HepG2 (cell line): ENCODE measurements around the gene DUSP15. TPM values are rescaled to one million over a fixed set of nuclear protein-coding genes. Genes with fewer than 3 reads are reported as not detected.

Source experiments
- DR1 ChIP-seq: sonication (generic); formaldehyde crosslinking; IDR thresholded peaks from 2 replicates; pipeline ENCODE4 v1.8.0; 2021; ENCODE audit warnings: mild to moderate bottlenecking, missing genetic modification reagents, inconsistent platforms
- FOXM1 ChIP-seq: sonication (generic); formaldehyde crosslinking; IDR thresholded peaks from 2 replicates; pipeline ENCODE4 v1.5.0; 2020; ENCODE audit warnings: missing genetic modification reagents
- MEIS2 ChIP-seq: sonication (generic); formaldehyde crosslinking; IDR thresholded peaks from 2 replicates; pipeline ENCODE4 v1.9.0; 2021; ENCODE audit warnings: mild to moderate bottlenecking, missing genetic modification reagents
- REPIN1 ChIP-seq: sonication (generic); formaldehyde crosslinking; IDR thresholded peaks from 2 replicates; pipeline ENCODE4 v1.8.0; 2022; ENCODE audit warnings: missing genetic modification reagents, low read depth, mild to moderate bottlenecking, borderline replicate concordance
- TFDP2 ChIP-seq: sonication (generic); formaldehyde crosslinking; IDR thresholded peaks from 2 replicates; pipeline ENCODE4 v1.4.0; 2020; ENCODE audit warnings: missing genetic modification reagents
- ZBTB1 ChIP-seq: sonication (generic); formaldehyde crosslinking; IDR thresholded peaks from 2 replicates; pipeline ENCODE4 v1.4.0; 2020; ENCODE audit warnings: missing genetic modification reagents, borderline replicate concordance
- ZBTB39 ChIP-seq: sonication (generic); formaldehyde crosslinking; IDR thresholded peaks from 2 replicates; pipeline ENCODE4 v1.5.0; 2020; ENCODE audit warnings: missing genetic modification reagents
- ZBTB40 ChIP-seq, 2 experiments: fragments of 450-650 bp in 1 of 2; sonication (generic) in 1 of 2; formaldehyde crosslinking in 1 of 2; IDR thresholded peaks; 2 replicates each; pipeline versions ENCODE4 v1.6.1 to v1.8.0; 2016 to 2022; ENCODE audit warnings: antibody characterized with exemption in 1 of 2, mild to moderate bottlenecking in 1 of 2, missing genetic modification reagents in 1 of 2
- ZNF546 ChIP-seq: sonication (generic); formaldehyde crosslinking; conservative IDR thresholded peaks from 2 replicates; pipeline ENCODE4 v1.8.1; 2023; ENCODE audit warnings: mild to moderate bottlenecking, missing genetic modification reagents
- ZNF724P ChIP-seq: sonication (generic); formaldehyde crosslinking; IDR thresholded peaks from 2 replicates; pipeline ENCODE4 v1.8.0; 2022; ENCODE audit warnings: missing genetic modification reagents, borderline replicate concordance
- polyA plus RNA-seq, 8 experiments: library from polyadenylated mRNA; depleted of rRNA in 3 of 8; stranded (reverse) in 7 of 8; unstranded in 1 of 8; fragments of >200 nt; fragmentation: Illumina TruSeq in 4 of 8; extraction: Trizol in 4 of 8; gene quantifications; 2 replicates each; pipeline versions ENCODE4 v1.2.1 to v1.2.3, GENCODE V29; 2011 to 2016; ENCODE audit warnings: low read depth in 4 of 8, missing spikeins in 1 of 8, mixed read lengths in 1 of 8; ENCODE audit not compliant: insufficient read depth in 1 of 8
- total RNA-seq, 5 experiments: library from RNA; depleted of rRNA; stranded (reverse); fragments of >200 nt; fragmentation: Illumina TruSeq; extraction: Trizol; gene quantifications; 2 replicates each; pipeline ENCODE4 v1.2.3, GENCODE V29; 2016; ENCODE audit warnings: low read depth in 1 of 5
- TF ChIP-seq, protein P1 (sequence below): IDR thresholded peaks from 2 replicates; pipeline ENCODE4 v1.6.1; 2012; ENCODE audit warnings: low read length, improper control_type of control experiment

Gene DUSP15
- total and polyA plus RNA-seq, 2 of the 13 experiments (the other 11 are each of a cell fraction or from before 2014, with no cell fraction given) = 0.17 to 0.93 TPM

DNA sequence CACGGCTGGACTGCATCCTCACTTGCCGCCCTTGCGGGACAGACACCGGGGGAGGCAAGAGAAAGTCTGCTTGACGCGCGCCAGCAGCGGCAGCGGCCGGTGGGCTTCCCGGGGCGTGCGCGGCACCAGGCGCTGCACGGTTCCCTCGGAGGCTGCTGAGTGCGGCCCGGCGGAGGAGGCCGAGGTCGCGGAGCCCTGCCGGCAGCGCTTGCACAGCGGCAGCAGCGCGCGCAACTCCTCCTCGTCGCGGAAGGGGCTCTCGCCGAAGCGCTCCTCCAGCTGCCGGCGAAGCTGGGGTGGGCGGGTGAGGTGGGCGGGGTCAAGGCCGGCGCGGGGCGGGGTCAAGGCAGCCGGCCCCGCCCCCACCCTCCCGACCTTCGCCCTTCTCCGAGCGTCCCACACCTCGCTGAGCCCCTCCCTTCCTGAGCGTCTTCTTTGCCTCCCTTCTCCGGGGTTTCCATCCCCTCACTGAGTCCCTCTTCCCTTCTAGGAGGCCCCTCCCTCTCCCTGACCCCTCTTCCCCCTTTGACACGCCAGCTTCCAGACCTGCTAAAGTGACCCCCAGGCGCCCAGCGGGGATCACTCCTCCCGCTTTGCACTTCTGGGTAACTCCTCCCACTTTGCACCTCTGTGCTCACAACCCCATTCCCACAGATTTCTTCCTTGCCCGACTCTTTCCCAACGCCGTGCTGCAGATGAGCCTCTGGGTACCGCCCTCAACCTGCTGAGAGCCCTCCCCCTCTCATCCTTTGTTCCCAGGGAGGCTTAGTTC is 8.8 kb downstream of the DUSP15 start (continued):
- TF ChIP-seq ZBTB40 (IDR thresholded peaks at IDR 0.05) = no peak
- TF ChIP-seq ZBTB40 (CRISPR knock-in tag; IDR thresholded peaks at IDR 0.05) = no peak
- peak; percentile 70; the same call in 1 of the 2 replicates for TF ChIP-seq TFDP2 (CRISPR knock-in tag)
- TF ChIP-seq ZNF724P (CRISPR knock-in tag) = 0 out of 2 replicates have a peak, but pooled peaks have one; percentile 63
- TF ChIP-seq ZBTB1 (CRISPR knock-in tag) = no peak
- TF ChIP-seq MEIS2 (CRISPR knock-in tag) = no peak
- no peak for TF ChIP-seq FOXM1 (CRISPR knock-in tag)
- no peak for TF ChIP-seq ZBTB39 (CRISPR knock-in tag)
- no peak for TF ChIP-seq ZNF546 (CRISPR knock-in tag)
- TF ChIP-seq, protein P1, sequence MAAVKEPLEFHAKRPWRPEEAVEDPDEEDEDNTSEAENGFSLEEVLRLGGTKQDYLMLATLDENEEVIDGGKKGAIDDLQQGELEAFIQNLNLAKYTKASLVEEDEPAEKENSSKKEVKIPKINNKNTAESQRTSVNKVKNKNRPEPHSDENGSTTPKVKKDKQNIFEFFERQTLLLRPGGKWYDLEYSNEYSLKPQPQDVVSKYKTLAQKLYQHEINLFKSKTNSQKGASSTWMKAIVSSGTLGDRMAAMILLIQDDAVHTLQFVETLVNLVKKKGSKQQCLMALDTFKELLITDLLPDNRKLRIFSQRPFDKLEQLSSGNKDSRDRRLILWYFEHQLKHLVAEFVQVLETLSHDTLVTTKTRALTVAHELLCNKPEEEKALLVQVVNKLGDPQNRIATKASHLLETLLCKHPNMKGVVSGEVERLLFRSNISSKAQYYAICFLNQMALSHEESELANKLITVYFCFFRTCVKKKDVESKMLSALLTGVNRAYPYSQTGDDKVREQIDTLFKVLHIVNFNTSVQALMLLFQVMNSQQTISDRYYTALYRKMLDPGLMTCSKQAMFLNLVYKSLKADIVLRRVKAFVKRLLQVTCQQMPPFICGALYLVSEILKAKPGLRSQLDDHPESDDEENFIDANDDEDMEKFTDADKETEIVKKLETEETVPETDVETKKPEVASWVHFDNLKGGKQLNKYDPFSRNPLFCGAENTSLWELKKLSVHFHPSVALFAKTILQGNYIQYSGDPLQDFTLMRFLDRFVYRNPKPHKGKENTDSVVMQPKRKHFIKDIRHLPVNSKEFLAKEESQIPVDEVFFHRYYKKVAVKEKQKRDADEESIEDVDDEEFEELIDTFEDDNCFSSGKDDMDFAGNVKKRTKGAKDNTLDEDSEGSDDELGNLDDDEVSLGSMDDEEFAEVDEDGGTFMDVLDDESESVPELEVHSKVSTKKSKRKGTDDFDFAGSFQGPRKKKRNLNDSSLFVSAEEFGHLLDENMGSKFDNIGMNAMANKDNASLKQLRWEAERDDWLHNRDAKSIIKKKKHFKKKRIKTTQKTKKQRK = no peak
- TF ChIP-seq REPIN1 (CRISPR knock-in tag) = 0 out of 2 replicates have a peak, but pooled peaks have one; percentile 2
- TF ChIP-seq DR1 (CRISPR knock-in tag) = no peak
